H1 (cell line): ENCODE data around the gene LDB1. TPM values are rescaled to one million over a fixed set of nuclear protein-coding genes. Genes with fewer than 3 reads are reported as not detected.

Experiments used
- BACH1 ChIP-seq: IDR thresholded peaks from 2 replicates; pipeline ENCODE4 v1.6.1; 2012; ENCODE audit warnings: low read length, improper control_type of control experiment
- BCL11A ChIP-seq, 2 experiments: IDR thresholded peaks; one replicate each; pipeline ENCODE4 v1.6.1; 2011; ENCODE audit warnings: low read depth in 2 of 2, low read length in 2 of 2, mild to moderate bottlenecking in 2 of 2
- CHD2 ChIP-seq: IDR thresholded peaks from 2 replicates; pipeline ENCODE4 v1.6.1; 2012; ENCODE audit warnings: low read length, improper control_type of control experiment
- CREB1 ChIP-seq: IDR thresholded peaks from 2 replicates; pipeline ENCODE4 v1.6.1; 2012; ENCODE audit warnings: inconsistent platforms
- EP300 ChIP-seq, 2 experiments: IDR thresholded peaks; 1 replicate in 1 of 2; 2 replicates in 1 of 2; pipeline ENCODE4 v1.6.1; 2011 to 2012; ENCODE audit warnings: low read depth in 2 of 2, low read length in 2 of 2, mild to moderate bottlenecking in 2 of 2, borderline replicate concordance in 1 of 2, inconsistent platforms in 1 of 2, moderate library complexity in 1 of 2
- GABPA ChIP-seq: IDR thresholded peaks from 2 replicates; pipeline ENCODE4 v1.6.1; 2011; ENCODE audit warnings: mild to moderate bottlenecking, low read length, moderate library complexity, borderline replicate concordance; ENCODE audit not compliant: insufficient read depth
- GTF2F1 ChIP-seq: IDR thresholded peaks from 2 replicates; pipeline ENCODE4 v1.6.1; 2012; ENCODE audit warnings: low read depth, low read length, improper control_type of control experiment, borderline replicate concordance
- HDAC6 ChIP-seq: IDR thresholded peaks from one replicate; pipeline ENCODE4 v1.7.1; 2012; ENCODE audit warnings: low read depth, mild to moderate bottlenecking, inconsistent platforms, low read length, moderate library complexity
- JUND ChIP-seq: IDR thresholded peaks from 2 replicates; pipeline ENCODE4 v1.6.1; 2011; ENCODE audit warnings: mild to moderate bottlenecking, improper control_type of control experiment, low read length
- KDM1A ChIP-seq: fragments of 200-600, 300-600 bp; sonication (generic); IDR thresholded peaks from 2 replicates; pipeline ENCODE4 v1.7.1; 2016; ENCODE audit warnings: mild to moderate bottlenecking, low read length, borderline replicate concordance
- KDM4A ChIP-seq: IDR thresholded peaks from one replicate; pipeline ENCODE4 v1.7.1; 2012; ENCODE audit warnings: low read depth, mild to moderate bottlenecking, moderate library complexity, low read length, inconsistent platforms; ENCODE audit not compliant: severe bottlenecking
- KDM5A ChIP-seq: fragments of 200-600 bp; IDR thresholded peaks from 2 replicates; pipeline ENCODE4 v1.7.1; 2012; ENCODE audit warnings: mild to moderate bottlenecking, low read length, inconsistent platforms, mixed read lengths
- PHF8 ChIP-seq: fragments of 200-600 bp; sonication (generic); conservative IDR thresholded peaks from 2 replicates; pipeline ENCODE4 v1.7.1; 2012; ENCODE audit warnings: low read depth, mild to moderate bottlenecking, inconsistent platforms, low read length, moderate library complexity
- POLR2A ChIP-seq, 2 experiments: IDR thresholded peaks; 1 replicate in 1 of 2; 2 replicates in 1 of 2; pipeline ENCODE4 v1.6.1; 2011; ENCODE audit warnings: low read depth in 2 of 2, low read length in 2 of 2, mild to moderate bottlenecking in 2 of 2; ENCODE audit errors: control extremely low read depth in 1 of 2
- POLR2AphosphoS5 ChIP-seq: IDR thresholded peaks from 2 replicates; pipeline ENCODE4 v1.6.1; 2011; ENCODE audit warnings: low read depth, low read length
- POU5F1 ChIP-seq: IDR thresholded peaks from 2 replicates; pipeline ENCODE4 v1.6.1; 2011; ENCODE audit warnings: low read depth, mild to moderate bottlenecking, low read length, moderate library complexity
- RAD21 ChIP-seq, 2 experiments: IDR thresholded peaks in 1 of 2; conservative IDR thresholded peaks in 1 of 2; 2 replicates each; pipeline ENCODE4 v1.6.1; 2011; ENCODE audit warnings: low read depth in 2 of 2, low read length in 2 of 2, improper control_type of control experiment in 1 of 2, inconsistent platforms in 1 of 2, mild to moderate bottlenecking in 1 of 2, moderate library complexity in 1 of 2
- RBBP5 ChIP-seq: IDR thresholded peaks from 2 replicates; pipeline ENCODE4 v1.7.1; 2012; ENCODE audit warnings: low read depth, mild to moderate bottlenecking, inconsistent platforms, low read length, moderate library complexity, borderline replicate concordance
- SIN3A ChIP-seq, 2 experiments: IDR thresholded peaks in 1 of 2; conservative IDR thresholded peaks in 1 of 2; 2 replicates each; pipeline ENCODE4 v1.6.1; 2011 to 2012; ENCODE audit warnings: low read length in 2 of 2, improper control_type of control experiment in 1 of 2, low read depth in 1 of 2, mild to moderate bottlenecking in 1 of 2
- SIX5 ChIP-seq: IDR thresholded peaks from 2 replicates; pipeline ENCODE4 v1.6.1; 2011; ENCODE audit warnings: mild to moderate bottlenecking, low read depth, low read length
- SP2 ChIP-seq: IDR thresholded peaks from 2 replicates; pipeline ENCODE4 v1.6.1; 2012; ENCODE audit warnings: mild to moderate bottlenecking, low read length, inconsistent platforms
- polyA plus RNA-seq, 7 experiments: library from polyadenylated mRNA; depleted of rRNA in 3 of 7; stranded (reverse) in 5 of 7; unstranded in 2 of 7; fragments of >200 nt in 5 of 7; fragments of 200-250 nt in 2 of 7; gene quantifications; 1 replicate in 5 of 7; 2 replicates in 1 of 7; 4 replicates in 1 of 7; pipeline versions ENCODE4 v1.2.1 to v1.2.3, GENCODE V29; 2011 to 2013; ENCODE audit warnings: missing spikeins in 2 of 7, mixed read lengths in 2 of 7
- total RNA-seq: library from RNA; stranded (reverse); fragmentation: NEBNext Ultra II Directional; extraction: Animal tissue kit (Norgen Biotek cat#: 25700); gene quantifications from 2 replicates; pipeline ENCODE4 v1.2.1, GENCODE V29; 2021
- TF ChIP-seq, protein P1 (sequence below): IDR thresholded peaks from 2 replicates; pipeline ENCODE4 v1.6.1; 2012; ENCODE audit warnings: low read length, inconsistent platforms

The LDB1 gene
- total and polyA plus RNA-seq, 2 of the 8 experiments (the other 6 are each of a cell fraction or from before 2014, with no cell fraction given), result 88.4 to 138 TPM

- TF ChIP-seq RBBP5 (peak; percentile 50; the same call in 1 of the 2 replicates), KDM4A (peak; percentile 77), GABPA (no peak), RAD21 (IDR thresholded peaks at IDR 0.05 in 1 of 2, conservative IDR thresholded peaks at IDR 0.05 in 1 of 2; ENCODE audit: low read depth in 2 of 2, low read length in 2 of 2) (no peak), POLR2A (IDR thresholded peaks at IDR 0.05; ENCODE audit: control extremely low read depth in 1 of 2, low read depth in 2 of 2, low read length in 2 of 2) (peak in 1 of 2 experiments; percentile 84; a peak in 2 of 3 replicates), HDAC6 (no peak), SP2 (no peak), KDM1A (no peak), POU5F1 (no peak), JUND (no peak), CHD2 (no peak), SIN3A (conservative IDR thresholded peaks at IDR 0.05 in 1 of 2, IDR thresholded peaks at IDR 0.05 in 1 of 2; ENCODE audit: low read depth in 1 of 2, low read length in 2 of 2) (peak in 1 of 2 experiments; percentile 47; a peak in 1 of 4 replicates), CREB1 (peak; percentile 83), SIX5 (no peak), BACH1 (peak; percentile 70), KDM5A (no peak), PHF8 (0 out of 2 replicates have a peak, but pooled peaks have one; percentile 64), BCL11A (IDR thresholded peaks at IDR 0.05; ENCODE audit: low read depth in 2 of 2, low read length in 2 of 2) (no peak), GTF2F1 (no peak), EP300 (IDR thresholded peaks at IDR 0.05; ENCODE audit: borderline replicate concordance in 1 of 2, low read depth in 2 of 2, low read length in 2 of 2) (peak in 1 of 2 experiments; percentile 31; a peak in 1 of 3 replicates), POLR2AphosphoS5 (peak; percentile 40)
- TF ChIP-seq, protein P1, sequence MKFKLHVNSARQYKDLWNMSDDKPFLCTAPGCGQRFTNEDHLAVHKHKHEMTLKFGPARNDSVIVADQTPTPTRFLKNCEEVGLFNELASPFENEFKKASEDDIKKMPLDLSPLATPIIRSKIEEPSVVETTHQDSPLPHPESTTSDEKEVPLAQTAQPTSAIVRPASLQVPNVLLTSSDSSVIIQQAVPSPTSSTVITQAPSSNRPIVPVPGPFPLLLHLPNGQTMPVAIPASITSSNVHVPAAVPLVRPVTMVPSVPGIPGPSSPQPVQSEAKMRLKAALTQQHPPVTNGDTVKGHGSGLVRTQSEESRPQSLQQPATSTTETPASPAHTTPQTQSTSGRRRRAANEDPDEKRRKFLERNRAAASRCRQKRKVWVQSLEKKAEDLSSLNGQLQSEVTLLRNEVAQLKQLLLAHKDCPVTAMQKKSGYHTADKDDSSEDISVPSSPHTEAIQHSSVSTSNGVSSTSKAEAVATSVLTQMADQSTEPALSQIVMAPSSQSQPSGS, result no peak
Observed at GRCh38 chr10:102120142-102120990, at the start of gene LDB1 (continued).
